OCI-LY7 (cell line): ENCODE measurements around the gene CAPRIN1.

Experiments used
- EZH2phosphoT487 ChIP-seq: fragments of 200-600 bp; sonication (generic); IDR thresholded peaks from 2 replicates; pipeline ENCODE4 v1.6.1; 2018; ENCODE audit warnings: low read depth, borderline replicate concordance, mild to moderate bottlenecking, mixed run types, antibody characterized with exemption, low read length, moderate library complexity, mixed read lengths
- TF ChIP-seq, protein P1 (sequence below): fragments of 200-600 bp; sonication (generic); conservative IDR thresholded peaks from 2 replicates; pipeline ENCODE4 v1.5.1; 2014; ENCODE audit warnings: mild to moderate bottlenecking, antibody characterized with exemption, low read length, moderate library complexity, mixed read lengths

DNA sequence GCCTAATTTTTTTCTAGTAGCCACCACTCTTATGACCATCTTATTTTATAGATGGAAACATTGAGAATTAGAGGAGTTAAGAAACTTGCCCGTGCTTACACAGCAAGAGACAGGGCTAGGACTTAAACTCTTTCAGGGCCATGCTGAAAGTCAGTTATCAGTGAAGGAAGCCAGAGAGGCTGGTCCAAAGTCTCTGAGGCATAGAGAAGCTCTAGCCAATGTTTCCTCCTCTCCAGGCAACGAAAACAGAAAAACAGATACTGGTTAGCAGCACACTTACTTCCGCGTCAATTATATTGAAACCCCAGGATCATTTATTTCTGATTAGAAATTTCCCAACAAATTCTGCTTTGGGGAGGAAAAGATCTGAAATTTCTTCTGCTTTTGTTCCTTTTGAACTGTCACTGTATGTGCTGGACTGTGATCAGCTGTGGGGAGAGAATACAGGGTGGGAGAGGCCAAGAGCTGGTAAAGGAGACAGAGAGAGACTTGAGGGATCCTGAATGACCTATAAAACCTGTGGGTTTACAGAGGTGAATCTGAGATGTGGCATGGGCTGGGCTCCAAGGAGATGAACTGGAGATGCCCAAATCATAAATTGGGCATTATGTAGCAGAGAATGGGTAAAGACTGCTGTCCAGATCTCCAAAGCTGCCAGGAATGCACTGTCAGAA lies 37.5 kb upstream of the CAPRIN1 start:
- TF ChIP-seq, protein P1, sequence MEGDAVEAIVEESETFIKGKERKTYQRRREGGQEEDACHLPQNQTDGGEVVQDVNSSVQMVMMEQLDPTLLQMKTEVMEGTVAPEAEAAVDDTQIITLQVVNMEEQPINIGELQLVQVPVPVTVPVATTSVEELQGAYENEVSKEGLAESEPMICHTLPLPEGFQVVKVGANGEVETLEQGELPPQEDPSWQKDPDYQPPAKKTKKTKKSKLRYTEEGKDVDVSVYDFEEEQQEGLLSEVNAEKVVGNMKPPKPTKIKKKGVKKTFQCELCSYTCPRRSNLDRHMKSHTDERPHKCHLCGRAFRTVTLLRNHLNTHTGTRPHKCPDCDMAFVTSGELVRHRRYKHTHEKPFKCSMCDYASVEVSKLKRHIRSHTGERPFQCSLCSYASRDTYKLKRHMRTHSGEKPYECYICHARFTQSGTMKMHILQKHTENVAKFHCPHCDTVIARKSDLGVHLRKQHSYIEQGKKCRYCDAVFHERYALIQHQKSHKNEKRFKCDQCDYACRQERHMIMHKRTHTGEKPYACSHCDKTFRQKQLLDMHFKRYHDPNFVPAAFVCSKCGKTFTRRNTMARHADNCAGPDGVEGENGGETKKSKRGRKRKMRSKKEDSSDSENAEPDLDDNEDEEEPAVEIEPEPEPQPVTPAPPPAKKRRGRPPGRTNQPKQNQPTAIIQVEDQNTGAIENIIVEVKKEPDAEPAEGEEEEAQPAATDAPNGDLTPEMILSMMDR = no peak
- TF ChIP-seq EZH2phosphoT487 = no peak
